HepG2 (cell line): ENCODE data around the gene EFHD2. TPM values are rescaled to one million over a fixed set of nuclear protein-coding genes. Genes with fewer than 3 reads are reported as not detected.

Experiments
- ATF7-NPFF ChIP-seq: sonication (generic); formaldehyde crosslinking; IDR thresholded peaks from 2 replicates; pipeline ENCODE4 v1.8.1; 2023; ENCODE audit warnings: mild to moderate bottlenecking, low read depth, missing genetic modification reagents, moderate library complexity
- CEBPB ChIP-seq: IDR thresholded peaks from 2 replicates; pipeline ENCODE4 v1.6.1; 2011; ENCODE audit warnings: low read depth, low read length, improper control_type of control experiment, borderline replicate concordance
- FOXK1 ChIP-seq: sonication (generic); formaldehyde crosslinking; IDR thresholded peaks from 2 replicates; pipeline ENCODE4 v1.4.0; 2020; ENCODE audit warnings: low read depth, missing genetic modification reagents, borderline replicate concordance
- GATAD2A ChIP-seq: IDR thresholded peaks from 2 replicates; pipeline ENCODE4 v1.6.1; 2016
- HMG20A ChIP-seq: IDR thresholded peaks from 2 replicates; pipeline ENCODE4 v1.6.1; 2016; ENCODE audit warnings: borderline replicate concordance
- RARG ChIP-seq: sonication (generic); formaldehyde crosslinking; IDR thresholded peaks from 2 replicates; pipeline ENCODE4 v1.4.0; 2020; ENCODE audit warnings: low read depth, mild to moderate bottlenecking, missing genetic modification reagents
- RXRA ChIP-seq: sonication (generic); formaldehyde crosslinking; IDR thresholded peaks from 2 replicates; pipeline ENCODE4 v1.5.1; 2020; ENCODE audit warnings: missing genetic modification reagents
- SKI ChIP-seq: fragments of 450-650 bp; IDR thresholded peaks from one replicate; pipeline ENCODE4 v1.6.1; 2018; ENCODE audit warnings: mild to moderate bottlenecking; ENCODE audit not compliant: partially characterized antibody
- SMC3 ChIP-seq: IDR thresholded peaks from 2 replicates; pipeline ENCODE4 v1.6.1; 2011; ENCODE audit warnings: low read length, improper control_type of control experiment
- ZMYM3 ChIP-seq: sonication (generic); formaldehyde crosslinking; IDR thresholded peaks from 2 replicates; pipeline ENCODE4 v1.5.1; 2020; ENCODE audit warnings: mild to moderate bottlenecking, missing genetic modification reagents
- ZNF468 ChIP-seq: sonication (generic); formaldehyde crosslinking; IDR thresholded peaks from 2 replicates; pipeline ENCODE4 v1.8.0; 2022; ENCODE audit warnings: mild to moderate bottlenecking, moderate library complexity, missing genetic modification reagents
- ZNF563 ChIP-seq: sonication (generic); formaldehyde crosslinking; IDR thresholded peaks from 2 replicates; pipeline ENCODE4 v1.8.0; 2022; ENCODE audit warnings: mild to moderate bottlenecking, moderate library complexity, missing genetic modification reagents
- ZNF790 ChIP-seq: sonication (generic); formaldehyde crosslinking; IDR thresholded peaks from 2 replicates; pipeline ENCODE4 v1.8.0; 2022; ENCODE audit warnings: missing genetic modification reagents, mild to moderate bottlenecking, borderline replicate concordance
- ZSCAN30 ChIP-seq: sonication (generic); formaldehyde crosslinking; IDR thresholded peaks from 2 replicates; pipeline ENCODE4 v1.5.0; 2020; ENCODE audit warnings: mild to moderate bottlenecking, missing genetic modification reagents
- polyA plus RNA-seq, 8 experiments: library from polyadenylated mRNA; depleted of rRNA in 3 of 8; stranded (reverse) in 7 of 8; unstranded in 1 of 8; fragments of >200 nt; fragmentation: Illumina TruSeq in 4 of 8; extraction: Trizol in 4 of 8; gene quantifications; 2 replicates each; pipeline versions ENCODE4 v1.2.1 to v1.2.3, GENCODE V29; 2011 to 2016; ENCODE audit warnings: low read depth in 4 of 8, missing spikeins in 1 of 8, mixed read lengths in 1 of 8; ENCODE audit not compliant: insufficient read depth in 1 of 8
- total RNA-seq, 5 experiments: library from RNA; depleted of rRNA; stranded (reverse); fragments of >200 nt; fragmentation: Illumina TruSeq; extraction: Trizol; gene quantifications; 2 replicates each; pipeline ENCODE4 v1.2.3, GENCODE V29; 2016; ENCODE audit warnings: low read depth in 1 of 5
- TF ChIP-seq, protein P1 (sequence below): sonication (generic); formaldehyde crosslinking; IDR thresholded peaks from 2 replicates; pipeline ENCODE4 v1.4.0; 2020; ENCODE audit warnings: missing genetic modification reagents
- TF ChIP-seq, protein P2 (sequence below): fragments of 450-650 bp; IDR thresholded peaks from 2 replicates; pipeline ENCODE4 v1.6.1; 2017; ENCODE audit warnings: mild to moderate bottlenecking
- TF ChIP-seq, protein P3 (sequence below): sonication (generic); formaldehyde crosslinking; IDR thresholded peaks from 2 replicates; pipeline ENCODE4 v1.5.0; 2020; ENCODE audit warnings: mild to moderate bottlenecking, missing genetic modification reagents, moderate library complexity
- TF ChIP-seq, protein P4 (sequence below): sonication (generic); formaldehyde crosslinking; conservative IDR thresholded peaks from 2 replicates; pipeline ENCODE4 v1.4.0; 2020; ENCODE audit warnings: missing genetic modification reagents
- TF ChIP-seq, protein P5 (sequence below): IDR thresholded peaks from 2 replicates; pipeline ENCODE4 v1.4.0; 2020; ENCODE audit warnings: mild to moderate bottlenecking, missing genetic modification reagents

Gene EFHD2
- total and polyA plus RNA-seq, 2 of the 13 experiments (the other 11 are each of a cell fraction or from before 2014, with no cell fraction given) = 9.4 to 12.7 TPM

DNA sequence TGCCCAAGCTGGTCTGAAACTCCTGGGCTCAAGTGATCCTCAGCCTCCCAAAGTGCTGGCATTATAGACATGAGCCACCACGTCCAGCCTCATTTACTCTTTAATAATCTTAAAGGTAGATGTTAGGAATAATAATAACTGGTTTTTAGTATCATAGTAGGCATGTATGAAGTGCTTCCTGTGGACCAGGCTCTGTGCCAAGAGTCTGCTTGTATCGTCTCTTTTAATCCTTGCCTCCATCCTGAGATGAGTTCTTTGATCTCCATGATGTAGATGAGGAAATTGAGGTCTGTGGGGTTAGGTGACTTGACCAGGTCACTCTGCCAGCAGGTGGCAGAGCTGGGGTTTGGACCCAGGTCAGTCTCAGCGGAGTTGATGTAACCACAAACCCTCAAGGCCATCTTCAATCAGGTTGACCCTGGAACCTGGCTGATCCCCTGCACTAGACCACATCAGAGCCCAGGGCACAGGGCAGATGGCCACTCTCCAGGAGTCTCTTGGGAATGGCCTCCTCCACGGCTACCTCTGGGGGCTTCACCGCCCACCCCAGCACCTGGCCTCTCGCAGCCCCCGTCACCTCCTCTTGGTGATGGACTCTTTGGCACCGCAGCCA, 11.3 kb downstream of the EFHD2 start (continued):
- TF ChIP-seq ZNF790 (CRISPR knock-in tag) = no peak
- TF ChIP-seq FOXK1 (CRISPR knock-in tag) = 0 out of 2 replicates have a peak, but pooled peaks have one; percentile 15
- no peak for TF ChIP-seq ZNF468 (CRISPR knock-in tag)
- peak; percentile 52 for TF ChIP-seq SKI
- no peak for TF ChIP-seq RARG (CRISPR knock-in tag)
- TF ChIP-seq ATF7-NPFF = no peak
- TF ChIP-seq HMG20A (CRISPR knock-in tag) = peak; percentile 50; the same call in 1 of the 2 replicates
- no peak for TF ChIP-seq ZSCAN30
- TF ChIP-seq CEBPB = peak; percentile 33; the same call in 1 of the 2 replicates
- TF ChIP-seq, protein P1, sequence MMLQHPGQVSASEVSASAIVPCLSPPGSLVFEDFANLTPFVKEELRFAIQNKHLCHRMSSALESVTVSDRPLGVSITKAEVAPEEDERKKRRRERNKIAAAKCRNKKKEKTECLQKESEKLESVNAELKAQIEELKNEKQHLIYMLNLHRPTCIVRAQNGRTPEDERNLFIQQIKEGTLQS = peak; percentile 5; the same call in 1 of the 2 replicates
- peak; percentile 69 for TF ChIP-seq RXRA (CRISPR knock-in tag)
- TF ChIP-seq, protein P2, sequence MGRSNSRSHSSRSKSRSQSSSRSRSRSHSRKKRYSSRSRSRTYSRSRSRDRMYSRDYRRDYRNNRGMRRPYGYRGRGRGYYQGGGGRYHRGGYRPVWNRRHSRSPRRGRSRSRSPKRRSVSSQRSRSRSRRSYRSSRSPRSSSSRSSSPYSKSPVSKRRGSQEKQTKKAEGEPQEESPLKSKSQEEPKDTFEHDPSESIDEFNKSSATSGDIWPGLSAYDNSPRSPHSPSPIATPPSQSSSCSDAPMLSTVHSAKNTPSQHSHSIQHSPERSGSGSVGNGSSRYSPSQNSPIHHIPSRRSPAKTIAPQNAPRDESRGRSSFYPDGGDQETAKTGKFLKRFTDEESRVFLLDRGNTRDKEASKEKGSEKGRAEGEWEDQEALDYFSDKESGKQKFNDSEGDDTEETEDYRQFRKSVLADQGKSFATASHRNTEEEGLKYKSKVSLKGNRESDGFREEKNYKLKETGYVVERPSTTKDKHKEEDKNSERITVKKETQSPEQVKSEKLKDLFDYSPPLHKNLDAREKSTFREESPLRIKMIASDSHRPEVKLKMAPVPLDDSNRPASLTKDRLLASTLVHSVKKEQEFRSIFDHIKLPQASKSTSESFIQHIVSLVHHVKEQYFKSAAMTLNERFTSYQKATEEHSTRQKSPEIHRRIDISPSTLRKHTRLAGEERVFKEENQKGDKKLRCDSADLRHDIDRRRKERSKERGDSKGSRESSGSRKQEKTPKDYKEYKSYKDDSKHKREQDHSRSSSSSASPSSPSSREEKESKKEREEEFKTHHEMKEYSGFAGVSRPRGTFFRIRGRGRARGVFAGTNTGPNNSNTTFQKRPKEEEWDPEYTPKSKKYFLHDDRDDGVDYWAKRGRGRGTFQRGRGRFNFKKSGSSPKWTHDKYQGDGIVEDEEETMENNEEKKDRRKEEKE = no peak
- TF ChIP-seq ZMYM3 (CRISPR knock-in tag) = peak; percentile 55
- TF ChIP-seq GATAD2A (CRISPR knock-in tag) = peak; percentile 62
- peak; percentile 75 for TF ChIP-seq SMC3
- no peak for TF ChIP-seq ZNF563 (CRISPR knock-in tag)
- TF ChIP-seq, protein P3, sequence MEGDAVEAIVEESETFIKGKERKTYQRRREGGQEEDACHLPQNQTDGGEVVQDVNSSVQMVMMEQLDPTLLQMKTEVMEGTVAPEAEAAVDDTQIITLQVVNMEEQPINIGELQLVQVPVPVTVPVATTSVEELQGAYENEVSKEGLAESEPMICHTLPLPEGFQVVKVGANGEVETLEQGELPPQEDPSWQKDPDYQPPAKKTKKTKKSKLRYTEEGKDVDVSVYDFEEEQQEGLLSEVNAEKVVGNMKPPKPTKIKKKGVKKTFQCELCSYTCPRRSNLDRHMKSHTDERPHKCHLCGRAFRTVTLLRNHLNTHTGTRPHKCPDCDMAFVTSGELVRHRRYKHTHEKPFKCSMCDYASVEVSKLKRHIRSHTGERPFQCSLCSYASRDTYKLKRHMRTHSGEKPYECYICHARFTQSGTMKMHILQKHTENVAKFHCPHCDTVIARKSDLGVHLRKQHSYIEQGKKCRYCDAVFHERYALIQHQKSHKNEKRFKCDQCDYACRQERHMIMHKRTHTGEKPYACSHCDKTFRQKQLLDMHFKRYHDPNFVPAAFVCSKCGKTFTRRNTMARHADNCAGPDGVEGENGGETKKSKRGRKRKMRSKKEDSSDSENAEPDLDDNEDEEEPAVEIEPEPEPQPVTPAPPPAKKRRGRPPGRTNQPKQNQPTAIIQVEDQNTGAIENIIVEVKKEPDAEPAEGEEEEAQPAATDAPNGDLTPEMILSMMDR (CRISPR knock-in tag) = peak; percentile 84
- TF ChIP-seq, protein P4, sequence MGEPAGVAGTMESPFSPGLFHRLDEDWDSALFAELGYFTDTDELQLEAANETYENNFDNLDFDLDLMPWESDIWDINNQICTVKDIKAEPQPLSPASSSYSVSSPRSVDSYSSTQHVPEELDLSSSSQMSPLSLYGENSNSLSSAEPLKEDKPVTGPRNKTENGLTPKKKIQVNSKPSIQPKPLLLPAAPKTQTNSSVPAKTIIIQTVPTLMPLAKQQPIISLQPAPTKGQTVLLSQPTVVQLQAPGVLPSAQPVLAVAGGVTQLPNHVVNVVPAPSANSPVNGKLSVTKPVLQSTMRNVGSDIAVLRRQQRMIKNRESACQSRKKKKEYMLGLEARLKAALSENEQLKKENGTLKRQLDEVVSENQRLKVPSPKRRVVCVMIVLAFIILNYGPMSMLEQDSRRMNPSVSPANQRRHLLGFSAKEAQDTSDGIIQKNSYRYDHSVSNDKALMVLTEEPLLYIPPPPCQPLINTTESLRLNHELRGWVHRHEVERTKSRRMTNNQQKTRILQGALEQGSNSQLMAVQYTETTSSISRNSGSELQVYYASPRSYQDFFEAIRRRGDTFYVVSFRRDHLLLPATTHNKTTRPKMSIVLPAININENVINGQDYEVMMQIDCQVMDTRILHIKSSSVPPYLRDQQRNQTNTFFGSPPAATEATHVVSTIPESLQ = no peak
- TF ChIP-seq, protein P5, sequence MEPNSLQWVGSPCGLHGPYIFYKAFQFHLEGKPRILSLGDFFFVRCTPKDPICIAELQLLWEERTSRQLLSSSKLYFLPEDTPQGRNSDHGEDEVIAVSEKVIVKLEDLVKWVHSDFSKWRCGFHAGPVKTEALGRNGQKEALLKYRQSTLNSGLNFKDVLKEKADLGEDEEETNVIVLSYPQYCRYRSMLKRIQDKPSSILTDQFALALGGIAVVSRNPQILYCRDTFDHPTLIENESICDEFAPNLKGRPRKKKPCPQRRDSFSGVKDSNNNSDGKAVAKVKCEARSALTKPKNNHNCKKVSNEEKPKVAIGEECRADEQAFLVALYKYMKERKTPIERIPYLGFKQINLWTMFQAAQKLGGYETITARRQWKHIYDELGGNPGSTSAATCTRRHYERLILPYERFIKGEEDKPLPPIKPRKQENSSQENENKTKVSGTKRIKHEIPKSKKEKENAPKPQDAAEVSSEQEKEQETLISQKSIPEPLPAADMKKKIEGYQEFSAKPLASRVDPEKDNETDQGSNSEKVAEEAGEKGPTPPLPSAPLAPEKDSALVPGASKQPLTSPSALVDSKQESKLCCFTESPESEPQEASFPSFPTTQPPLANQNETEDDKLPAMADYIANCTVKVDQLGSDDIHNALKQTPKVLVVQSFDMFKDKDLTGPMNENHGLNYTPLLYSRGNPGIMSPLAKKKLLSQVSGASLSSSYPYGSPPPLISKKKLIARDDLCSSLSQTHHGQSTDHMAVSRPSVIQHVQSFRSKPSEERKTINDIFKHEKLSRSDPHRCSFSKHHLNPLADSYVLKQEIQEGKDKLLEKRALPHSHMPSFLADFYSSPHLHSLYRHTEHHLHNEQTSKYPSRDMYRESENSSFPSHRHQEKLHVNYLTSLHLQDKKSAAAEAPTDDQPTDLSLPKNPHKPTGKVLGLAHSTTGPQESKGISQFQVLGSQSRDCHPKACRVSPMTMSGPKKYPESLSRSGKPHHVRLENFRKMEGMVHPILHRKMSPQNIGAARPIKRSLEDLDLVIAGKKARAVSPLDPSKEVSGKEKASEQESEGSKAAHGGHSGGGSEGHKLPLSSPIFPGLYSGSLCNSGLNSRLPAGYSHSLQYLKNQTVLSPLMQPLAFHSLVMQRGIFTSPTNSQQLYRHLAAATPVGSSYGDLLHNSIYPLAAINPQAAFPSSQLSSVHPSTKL (CRISPR knock-in tag) = peak; percentile 65
